GM12892 (cell line): ENCODE data around the gene ZNF827.
A peak's percentile ranks its signal among the peaks of the same experiment; 100 is the strongest.

ENCODE experiments used
- DNase-seq: peaks from one replicate; pipeline ENCODE4 v3.0.0; 2011; ENCODE audit not compliant: insufficient read length
- FAIRE-seq: peaks from 2 replicates; lab custom pipeline; 2011; peaks lifted over from hg19 to GRCh38; lab: Jason Lieb, UNC
- POLR2A ChIP-seq: IDR thresholded peaks from 2 replicates; pipeline ENCODE4 v1.6.1; 2011; ENCODE audit warnings: low read depth, low read length, control low read depth
- POLR2AphosphoS5 ChIP-seq: IDR thresholded peaks from 2 replicates; pipeline ENCODE4 v1.6.1; 2011; ENCODE audit warnings: low read depth, low read length, control low read depth
- TAF1 ChIP-seq: IDR thresholded peaks from 2 replicates; pipeline ENCODE4 v1.6.1; 2011; ENCODE audit warnings: low read depth, mild to moderate bottlenecking, control low read depth, low read length, borderline replicate concordance

The ZNF827 gene

GRCh38 chr4:145740806-145741205, 197.8 kb downstream of the ZNF827 start:
- FAIRE-seq (no peak), DNase-seq (no peak)
- TF ChIP-seq POLR2A (no peak), TAF1 (no peak), POLR2AphosphoS5 (no peak)

DNA sequence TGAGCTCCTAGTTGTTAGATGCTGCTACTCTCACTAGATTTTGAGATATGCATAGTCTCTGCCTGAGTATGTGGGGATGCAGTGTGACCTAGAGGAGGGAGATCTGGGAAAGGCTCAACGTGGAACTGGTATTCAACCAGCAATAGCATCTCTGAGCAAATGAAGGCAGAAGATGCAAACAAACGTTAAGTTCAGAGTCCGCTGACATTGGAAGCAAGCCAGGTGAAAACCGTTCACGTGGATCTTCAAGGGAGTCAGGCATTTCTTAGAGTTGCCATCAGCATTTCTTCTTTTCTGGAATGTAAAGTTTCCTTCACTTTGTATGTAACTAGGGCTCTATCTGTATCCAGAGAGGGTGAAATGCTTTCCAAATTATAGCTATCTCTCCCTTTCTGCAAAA, 198.8 kb downstream of the ZNF827 start:
- no peak for DNase-seq
- no peak for TF ChIP-seq POLR2AphosphoS5
- no peak for TF ChIP-seq POLR2A
- no peak for TF ChIP-seq TAF1
- no peak for FAIRE-seq

GRCh38 chr4:145736241-145736831, 202.3 kb downstream of the ZNF827 start:
- TF ChIP-seq TAF1 (no peak), POLR2A (no peak), POLR2AphosphoS5 (no peak)
- no peak for FAIRE-seq

GRCh38 chr4:145735827-145736226, 202.8 kb downstream of the ZNF827 start:
- no peak for DNase-seq
- FAIRE-seq, result no peak
- TF ChIP-seq POLR2AphosphoS5, result no peak
- TF ChIP-seq POLR2A, result no peak
- TF ChIP-seq TAF1, result no peak

More at GRCh38 chr4:145736241-145736831, 202.3 kb downstream of the ZNF827 start:
- no peak for DNase-seq

DNA sequence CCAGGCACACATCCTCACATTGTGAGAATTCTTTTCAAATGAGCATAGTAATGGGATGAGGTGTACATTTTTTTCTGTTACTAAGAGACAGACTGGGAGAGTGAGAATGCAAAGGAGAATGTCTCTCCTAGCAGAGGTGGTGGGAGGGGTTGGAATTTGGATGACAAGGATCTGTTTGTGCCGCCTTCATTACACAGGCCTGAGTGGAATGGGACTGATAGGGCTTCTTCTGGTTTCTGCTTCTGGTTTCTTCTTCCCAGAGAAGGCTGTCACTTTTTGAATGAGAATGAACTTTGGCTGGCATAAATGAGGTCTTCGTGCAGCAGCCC, 203.3 kb downstream of the ZNF827 start:
- TF ChIP-seq POLR2A (no peak), POLR2AphosphoS5 (no peak), TAF1 (no peak)
- DNase-seq, result no peak

DNA sequence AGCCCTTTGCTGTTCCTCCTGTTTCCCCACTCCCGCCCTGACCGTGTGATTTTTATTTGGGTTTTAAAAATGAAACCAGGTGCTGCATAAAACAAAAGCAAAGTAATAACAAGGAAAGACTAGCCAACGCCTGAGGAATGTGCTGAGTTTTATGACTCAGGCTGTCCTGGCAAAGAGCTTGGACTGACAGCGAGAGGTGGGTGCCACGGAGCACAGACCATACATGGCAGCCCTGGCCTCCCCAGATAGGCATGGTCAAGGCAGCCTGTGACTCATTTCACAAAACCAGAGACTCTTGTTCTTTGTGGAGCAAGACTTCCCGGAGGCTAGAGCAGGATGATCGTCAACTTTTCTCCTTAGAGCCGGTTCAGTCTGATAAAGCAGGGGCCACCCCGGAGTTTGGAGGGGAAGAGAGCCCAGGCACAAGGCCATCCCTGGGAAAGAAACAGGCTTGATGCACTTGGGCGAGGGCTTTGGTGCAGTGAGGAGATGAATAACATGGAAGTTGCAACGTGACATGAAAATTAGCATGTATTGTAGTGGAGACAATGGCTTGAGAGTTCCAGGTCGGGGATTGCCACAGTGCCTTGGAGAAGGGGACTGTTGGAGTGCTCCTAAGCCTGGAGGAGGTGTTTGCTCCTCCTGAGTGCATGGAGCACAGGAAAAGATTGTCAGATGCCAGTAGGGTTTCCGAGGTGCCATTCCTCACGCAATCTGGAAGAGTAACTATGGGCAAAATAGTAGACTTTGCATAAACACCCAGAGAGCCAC, 203.9 kb downstream of the ZNF827 start:
- no peak for TF ChIP-seq POLR2A
- no peak for TF ChIP-seq TAF1
- no peak for TF ChIP-seq POLR2AphosphoS5
- no peak for DNase-seq
- peak; percentile 58 for FAIRE-seq

More for the DNA sequence above, 203.3 kb downstream of the ZNF827 start:
- no peak for FAIRE-seq

- no peak for TF ChIP-seq POLR2AphosphoS5
- TF ChIP-seq POLR2A, result no peak
- no peak for TF ChIP-seq TAF1
- peak; percentile 85 for FAIRE-seq
These were observed 204.6 kb downstream of the ZNF827 start for GRCh38 chr4:145734031-145734430.

DNA sequence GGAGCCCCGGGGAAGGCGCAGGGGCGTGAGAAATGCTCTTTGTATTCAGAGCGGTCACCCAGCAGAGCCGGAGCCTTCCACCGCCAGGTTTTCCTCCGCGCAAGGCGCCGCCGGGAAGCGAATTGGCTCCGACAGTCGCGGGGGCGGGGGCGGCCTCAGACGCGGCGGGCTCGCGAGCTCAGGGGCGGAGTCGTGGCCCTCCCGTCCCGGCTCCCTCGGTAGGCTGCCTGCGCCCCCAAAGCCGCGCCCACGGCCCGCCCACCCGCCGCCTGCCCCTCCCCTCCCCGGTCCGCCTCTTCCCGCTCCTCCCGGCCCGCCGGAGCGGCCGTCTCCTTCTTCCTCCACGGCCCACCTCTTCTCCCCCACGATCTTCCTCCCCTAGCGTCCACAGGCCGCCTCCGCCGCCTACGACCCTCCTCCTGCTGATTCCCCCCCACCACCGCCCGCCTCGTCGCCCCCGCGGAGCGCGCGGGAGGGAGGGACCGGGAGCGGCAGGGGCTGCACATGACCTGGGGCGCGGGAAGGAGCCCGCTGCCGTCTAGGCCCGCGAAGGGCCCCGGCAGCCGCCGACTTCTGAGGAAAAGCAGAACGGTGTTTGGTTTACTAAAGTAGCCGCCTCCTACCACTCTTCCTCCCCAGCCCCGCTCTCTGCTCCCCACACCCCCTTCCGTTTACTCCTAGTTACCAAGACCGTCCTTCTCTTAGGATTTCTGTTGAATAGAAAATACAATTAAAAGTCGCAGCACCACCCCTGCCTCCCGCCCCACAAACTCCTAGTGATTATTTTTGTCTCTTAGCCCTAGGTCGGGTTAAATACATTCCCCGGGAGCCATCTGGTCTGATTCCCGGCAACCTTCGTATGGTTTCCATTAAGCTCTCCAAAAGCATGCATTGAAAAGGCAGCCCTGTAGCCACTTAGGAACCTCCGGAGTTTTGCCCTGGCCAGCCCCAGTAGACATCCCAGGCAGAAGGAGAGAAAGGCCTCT, 205.4 kb downstream of the ZNF827 start:
- FAIRE-seq (peak; percentile 95), DNase-seq (peak; percentile 88)
- peak; percentile 32; the same call in 1 of the 2 replicates for TF ChIP-seq POLR2A
- TF ChIP-seq POLR2AphosphoS5, result no peak; the same call in 1 of the 2 replicates
- TF ChIP-seq TAF1, result 0 out of 2 replicates have a peak, but pooled peaks have one; percentile 16

More at GRCh38 chr4:145734031-145734430, 204.6 kb downstream of the ZNF827 start:
- no peak for DNase-seq

GRCh38 chr4:145732001-145732815, 206.4 kb downstream of the ZNF827 start:
- DNase-seq (no peak), FAIRE-seq (no peak)
- TF ChIP-seq POLR2AphosphoS5 (no peak), POLR2A (no peak), TAF1 (no peak)

- DNase-seq, result no peak
- TF ChIP-seq POLR2AphosphoS5, result no peak
- TF ChIP-seq TAF1, result no peak
- FAIRE-seq, result no peak
These were observed 207.6 kb downstream of the ZNF827 start for GRCh38 chr4:145731028-145731427.

GRCh38 chr4:145730026-145730425, 208.6 kb downstream of the ZNF827 start:
- TF ChIP-seq POLR2AphosphoS5 (no peak), POLR2A (no peak), TAF1 (no peak)
- FAIRE-seq (no peak), DNase-seq (no peak)

DNA sequence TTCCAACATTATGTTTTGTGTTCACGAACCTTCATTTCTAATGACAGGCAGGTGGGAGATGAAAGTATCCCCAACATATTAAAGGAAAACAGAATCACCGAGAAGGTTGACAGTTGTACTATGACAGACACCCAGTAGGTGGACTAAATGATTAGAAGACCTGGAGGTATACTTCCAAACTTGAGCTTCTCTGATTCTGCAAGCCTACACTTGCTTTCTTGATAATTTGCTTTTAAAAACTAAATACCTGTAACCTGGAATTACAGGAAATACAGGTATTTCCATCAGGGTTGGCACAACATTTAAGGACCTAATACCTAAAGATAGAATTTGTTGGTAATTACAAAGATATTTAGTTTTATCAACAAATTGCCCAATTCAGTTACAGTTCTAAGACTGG, 215.3 kb downstream of the ZNF827 start:
- no peak for TF ChIP-seq TAF1
- TF ChIP-seq POLR2AphosphoS5, result no peak
- TF ChIP-seq POLR2A, result no peak
- FAIRE-seq (no peak), DNase-seq (no peak)
